Panc1 (cell line): Measurements from ENCODE around the gene LAS1L. TPM values are rescaled to one million over a fixed set of nuclear protein-coding genes. Genes with fewer than 3 reads are reported as not detected.

Source experiments
- ATAC-seq: fragments of 200-7000 bp; cut with Tn5 transposase; 2 replicates; pipeline ENCODE4 v1.9.1; 2020; ENCODE audit warnings: mild to moderate bottlenecking, moderate library complexity
- BruUV-seq: library from RNA; stranded (reverse); fragments of 400-500 nt; replicated peaks from 2 replicates; lab custom pipeline; 2021; lab: Mats Ljungman, UMichigan
- CTCF ChIA-PET: fragments of 300-600 bp; sonication (Branson Sonifier 250); formaldehyde crosslinking; loops from one replicate; lab custom pipeline; 2022; ENCODE audit warnings: antibody characterized with exemption; lab: Charles Lee
- POLR2A ChIA-PET: fragments of 300-600 bp; sonication (Branson Sonifier 250); formaldehyde crosslinking; loops from one replicate; lab custom pipeline; 2022; ENCODE audit warnings: antibody characterized with exemption; lab: Charles Lee
- DNase-seq: peaks from one replicate; pipeline ENCODE4 v3.0.0-alpha.2; 2010; ENCODE audit warnings: low read depth, low spot score
- H3K27ac ChIP-seq: 2 replicates; pipeline ENCODE4 v1.5.1; 2011; ENCODE audit warnings: mild to moderate bottlenecking, low read length, inconsistent platforms
- H3K27me3 ChIP-seq: fragments of 200-500 bp; sonication (Bioruptor generic); 2 replicates; pipeline ENCODE4 v1.6.0; 2014; ENCODE audit warnings: low read length, inconsistent platforms; ENCODE audit not compliant: control insufficient read depth, insufficient read depth
- H3K36me3 ChIP-seq: fragments of 200-500 bp; sonication (Bioruptor generic); 2 replicates; pipeline ENCODE4 v1.5.1; 2014; ENCODE audit warnings: inconsistent platforms, mild to moderate bottlenecking, low read length, moderate library complexity; ENCODE audit not compliant: control insufficient read depth, insufficient read depth
- H3K4me1 ChIP-seq: 2 replicates; pipeline ENCODE4 v1.5.1; 2011; ENCODE audit warnings: inconsistent platforms, mild to moderate bottlenecking, low read length, moderate library complexity; ENCODE audit not compliant: control insufficient read depth, insufficient read depth
- H3K4me3 ChIP-seq, 2 experiments: 2 replicates each; pipeline ENCODE4 v1.5.1; 2011 to 2012; ENCODE audit warnings: low read depth in 2 of 2, low read length in 2 of 2, mild to moderate bottlenecking in 2 of 2, inconsistent platforms in 1 of 2, moderate library complexity in 1 of 2
- H3K9me3 ChIP-seq: fragments of 200-500 bp; sonication (Bioruptor generic); 2 replicates; pipeline ENCODE4 v1.5.1; 2014; ENCODE audit warnings: low read depth, mild to moderate bottlenecking, inconsistent platforms, low read length, moderate library complexity; ENCODE audit not compliant: control insufficient read depth, insufficient read depth
- CTCF ChIP-seq: fragments of 450-650 bp; IDR thresholded peaks from 2 replicates; pipeline ENCODE4 v1.5.1; 2017; ENCODE audit warnings: mild to moderate bottlenecking
- POLR2AphosphoS5 ChIP-seq: IDR thresholded peaks from 2 replicates; pipeline ENCODE4 v1.6.1; 2012; ENCODE audit warnings: mild to moderate bottlenecking, low read depth, low read length, moderate library complexity
- REST ChIP-seq, 2 experiments: IDR thresholded peaks; 2 replicates each; pipeline ENCODE4 v1.6.1; 2011 to 2012; ENCODE audit warnings: low read depth in 2 of 2, control low read depth in 1 of 2, low read length in 1 of 2, mild to moderate bottlenecking in 1 of 2, moderate library complexity in 1 of 2; ENCODE audit not compliant: insufficient read depth in 1 of 2
- SIN3A ChIP-seq: IDR thresholded peaks from 2 replicates; pipeline ENCODE4 v1.6.1; 2012; ENCODE audit warnings: low read depth, mild to moderate bottlenecking, low read length, moderate library complexity, borderline replicate concordance; ENCODE audit not compliant: insufficient read depth
- TCF7L2 ChIP-seq: IDR thresholded peaks from 2 replicates; pipeline ENCODE4 v1.6.1; 2011; ENCODE audit warnings: mild to moderate bottlenecking, low read depth, low read length, inconsistent platforms
- in situ Hi-C: cut with HindIII; loops from 2 replicates; pipeline ENCODE4 v1.10.0; 2016; ENCODE audit warnings: low sequenced_read_pairs, low pct_unique_long_range_greater_than_20kb
- intact Hi-C: fragments of 100-400 bp; cut with micrococcal nuclease; formaldehyde crosslinking; loops from one replicate; pipeline ENCODE4 v1.10.0; 2022; ENCODE audit not compliant: unreplicated experiment
- total RNA-seq: library from RNA; stranded (reverse); gene quantifications from one replicate; pipeline ENCODE4 v1.2.1, GENCODE V29; 2021; ENCODE audit not compliant: unreplicated experiment

Gene LAS1L
- total RNA-seq, 1 experiment from 2014 or later, result 56.4 TPM

GRCh38 chrX:65551086-65551485 lies 16.5 kb upstream of the LAS1L start:
- no peak for TF ChIP-seq POLR2AphosphoS5
- no peak for TF ChIP-seq CTCF
- TF ChIP-seq REST (IDR thresholded peaks at IDR 0.05; ENCODE audit: insufficient read depth in 1 of 2, low read depth in 2 of 2, low read length in 1 of 2), result no peak
- TF ChIP-seq SIN3A, result no peak
- no peak for TF ChIP-seq TCF7L2
- Histone ChIP-seq H3K27ac (no peak overlapping the region), H3K4me3 (no peak overlapping the region), H3K36me3 (no peaks in the 10 kb centered on the region), H3K9me3 (no peaks in the 10 kb centered on the region), H3K27me3 (no peaks in the 10 kb centered on the region), H3K4me1 (no peaks in the 10 kb centered on the region)
- DNase-seq, result no peak
- ChIA-PET CTCF (no interaction called here), POLR2A (no interaction called here)
- no peak for ATAC-seq
- in situ Hi-C loops, result no loop called here
- intact Hi-C loops, result no loop called here
- no TSS peak for BruUV-seq

GRCh38 chrX:65545456-65545855 lies 10.9 kb upstream of the LAS1L start:
- H3K9me3 ChIP-seq, result no peaks in the 10 kb centered on the region
- POLR2A ChIA-PET, result no interaction called here

More at GRCh38 chrX:65545456-65545855, 10.9 kb upstream of the LAS1L start:
- no TSS peak for BruUV-seq
- Histone ChIP-seq H3K27me3 (no peaks in the 10 kb centered on the region), H3K4me1 (no peaks in the 10 kb centered on the region), H3K4me3 (no peak overlapping the region), H3K36me3 (no peaks in the 10 kb centered on the region), H3K27ac (no peak overlapping the region)
- CTCF ChIA-PET, result no interaction called here
- in situ Hi-C loops, result no loop called here
- ATAC-seq (no peak), DNase-seq (no peak)
- intact Hi-C loops, result no loop called here
- TF ChIP-seq CTCF (no peak), TCF7L2 (no peak), SIN3A (no peak), POLR2AphosphoS5 (no peak), REST (IDR thresholded peaks at IDR 0.05; ENCODE audit: insufficient read depth in 1 of 2, low read depth in 2 of 2, low read length in 1 of 2) (no peak)
